ENCODE data around the gene STAG2.

STAG2 gene

DNA sequence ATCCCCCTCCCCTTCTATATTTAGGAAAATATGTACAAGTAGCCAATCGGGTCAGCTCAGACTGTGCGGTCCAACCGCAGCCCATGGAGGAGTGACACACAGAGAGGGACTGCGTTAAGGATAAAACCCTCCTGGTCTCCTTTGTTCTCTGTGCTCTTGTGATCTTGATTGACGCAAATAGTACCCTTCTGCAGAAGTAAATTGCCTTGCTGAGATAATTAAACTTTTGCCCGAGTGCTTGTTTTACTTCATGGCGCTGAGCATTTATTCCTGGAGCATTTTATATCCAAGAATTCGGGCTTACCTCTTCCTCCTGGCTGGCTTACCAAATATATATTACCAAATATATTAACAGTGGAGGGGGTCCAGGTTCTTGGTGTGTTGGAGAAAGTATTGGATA is 184.2 kb downstream of the STAG2 start:
- Histone ChIP-seq H3K4me2 (ENCODE audit: low read depth, low read length, poor library complexity, severe bottlenecking) (no peak overlapping the region), H3K27me3 (ENCODE audit: insufficient read depth, low read length, poor library complexity, severe bottlenecking) (no peaks in the 10 kb centered on the region), H3K9ac (ENCODE audit: low read depth, low read length, poor library complexity, severe bottlenecking) (no peak overlapping the region), H4K20me1 (ENCODE audit: insufficient read depth, low read length, poor library complexity, severe bottlenecking) (no peaks in the 10 kb centered on the region), H3K36me3 (ENCODE audit: insufficient read depth, low read length) (no peaks in the 10 kb centered on the region), H3K4me1 (ENCODE audit: insufficient read depth, low read length, poor library complexity, severe bottlenecking) (no peaks in the 10 kb centered on the region), H3K4me3 (ENCODE audit: low read length, poor library complexity, severe bottlenecking) (no peak overlapping the region), H3K9me2 (replicated peaks; ENCODE audit: low read depth, low read length) (no peaks in the 10 kb centered on the region), H3K9me3 (ENCODE audit: insufficient read depth, low read depth, low read length) (no peaks in the 10 kb centered on the region; the same call in 1 of the 2 replicates), H3K79me2 (ENCODE audit: insufficient read depth, low read length) (no peaks in the 10 kb centered on the region), H3F3A (ENCODE audit: low read depth) (no peaks in the 10 kb centered on the region), H2AFZ (ENCODE audit: low read length) (no peak overlapping the region)
- no peak for TF ChIP-seq EZH2phosphoT487 (IDR thresholded peaks at IDR 0.05; ENCODE audit: borderline replicate concordance)
- no peak for TF ChIP-seq CTCF (conservative IDR thresholded peaks at IDR 0.05; ENCODE audit: low read length)

- Histone ChIP-seq H3K4me1 (ENCODE audit: insufficient read depth, low read length, poor library complexity, severe bottlenecking) (peaks cover 4% of the 10 kb centered on the region), H3K79me2 (ENCODE audit: insufficient read depth, low read length) (no peaks in the 10 kb centered on the region), H3K4me2 (ENCODE audit: low read depth, low read length, poor library complexity, severe bottlenecking) (peak overlapping the region; percentile 29), H3K9ac (ENCODE audit: low read depth, low read length, poor library complexity, severe bottlenecking) (no peak overlapping the region), H3K27me3 (ENCODE audit: insufficient read depth, low read length, poor library complexity, severe bottlenecking) (no peaks in the 10 kb centered on the region), H2AFZ (ENCODE audit: low read length) (peak overlapping the region; percentile 40; the same call in 1 of the 2 replicates), H3K4me3 (ENCODE audit: low read length, poor library complexity, severe bottlenecking) (no peak overlapping the region), H3K9me2 (replicated peaks; ENCODE audit: low read depth, low read length) (no peaks in the 10 kb centered on the region), H4K20me1 (ENCODE audit: insufficient read depth, low read length, poor library complexity, severe bottlenecking) (no peaks in the 10 kb centered on the region), H3K9me3 (ENCODE audit: insufficient read depth, low read depth, low read length) (no peaks in the 10 kb centered on the region), H3F3A (ENCODE audit: low read depth) (no peaks in the 10 kb centered on the region), H3K36me3 (ENCODE audit: insufficient read depth, low read length) (no peaks in the 10 kb centered on the region)
- TF ChIP-seq EZH2phosphoT487 (IDR thresholded peaks at IDR 0.05; ENCODE audit: borderline replicate concordance), result no peak
- peak; percentile 40 for TF ChIP-seq CTCF (conservative IDR thresholded peaks at IDR 0.05; ENCODE audit: low read length)
Observed at GRCh38 chrX:124151195-124151594, 189.7 kb downstream of the STAG2 start.
